Activated T-cell treated with anti-CD3 and anti-CD28 coated beads, Interleukin-2, amount 50 U/mL, for 48 hours (primary cell): ENCODE data around the gene THAP3.
A peak's percentile ranks its signal among the peaks of the same experiment; 100 is the strongest.
"Not testable (repeated sequence)": the region's sequence is repeated elsewhere in the genome, so short reads cannot be mapped to it uniquely, and the experiment has no call there.

Experiments
- DNase-seq, 2 experiments: peaks; one replicate each; pipeline ENCODE4 v3.0.0-alpha.2; 2020

Gene THAP3

DNA sequence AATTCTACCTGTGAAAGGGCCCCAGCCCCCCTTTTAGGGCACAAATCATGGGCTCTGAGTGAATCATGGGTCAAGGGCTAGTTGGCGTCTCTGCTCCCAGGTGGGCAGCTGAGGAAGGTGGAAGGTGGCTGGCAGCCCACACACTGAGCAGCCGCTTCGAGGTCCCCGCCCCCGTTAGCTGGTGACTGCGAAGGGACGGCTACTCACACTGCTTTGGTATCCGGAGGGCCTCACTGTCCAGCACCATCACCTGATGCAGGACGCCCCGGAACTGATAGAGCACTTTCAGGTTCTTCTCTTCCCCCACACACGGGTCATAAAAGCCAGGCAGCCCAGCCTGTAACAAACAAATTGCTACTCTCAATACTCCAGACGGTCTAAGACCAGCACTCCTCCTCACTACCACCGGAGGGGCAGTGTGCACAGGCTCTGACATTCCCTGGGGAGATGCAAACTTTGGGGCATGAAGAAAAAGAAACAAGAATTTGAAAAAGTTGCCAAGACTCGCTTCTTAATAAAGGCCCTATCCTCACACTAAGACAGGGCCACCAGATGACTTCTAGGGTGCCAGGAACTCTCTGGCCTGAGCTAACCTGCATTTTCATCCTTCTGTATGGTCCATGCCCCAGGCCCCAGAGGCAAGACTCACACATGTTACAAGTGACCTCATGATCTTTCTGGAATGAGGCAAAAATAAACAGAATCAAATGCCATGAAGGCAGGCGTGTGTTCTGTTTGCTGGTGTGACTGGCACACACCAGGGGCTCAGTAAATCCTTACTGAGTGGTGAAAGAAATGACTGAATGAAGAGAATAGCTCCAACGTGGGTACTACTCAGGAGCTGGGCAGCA is 11.5 kb downstream of the THAP3 start:
- no peak for DNase-seq

DNA sequence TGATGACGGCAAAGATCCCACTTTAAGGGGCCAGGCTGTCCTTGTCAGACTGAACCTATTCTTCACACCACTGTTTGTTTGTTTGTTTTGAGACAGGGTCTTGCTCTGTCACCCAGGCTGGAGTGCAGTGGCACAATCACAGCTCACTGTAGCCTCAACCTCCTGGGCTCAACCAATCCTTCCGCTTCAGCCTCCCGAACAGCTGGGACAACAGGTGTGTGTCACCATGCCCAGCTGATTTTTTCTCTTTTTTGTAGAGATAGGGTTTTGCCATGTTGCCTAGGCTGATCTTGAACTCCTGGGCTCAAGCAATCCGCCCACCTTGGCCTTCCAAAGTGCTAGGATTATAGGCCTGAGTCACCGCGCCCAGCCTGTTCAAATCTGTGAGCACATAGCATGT is 12.1 kb downstream of the THAP3 start:
- DNase-seq: not testable (repeated sequence)

DNA sequence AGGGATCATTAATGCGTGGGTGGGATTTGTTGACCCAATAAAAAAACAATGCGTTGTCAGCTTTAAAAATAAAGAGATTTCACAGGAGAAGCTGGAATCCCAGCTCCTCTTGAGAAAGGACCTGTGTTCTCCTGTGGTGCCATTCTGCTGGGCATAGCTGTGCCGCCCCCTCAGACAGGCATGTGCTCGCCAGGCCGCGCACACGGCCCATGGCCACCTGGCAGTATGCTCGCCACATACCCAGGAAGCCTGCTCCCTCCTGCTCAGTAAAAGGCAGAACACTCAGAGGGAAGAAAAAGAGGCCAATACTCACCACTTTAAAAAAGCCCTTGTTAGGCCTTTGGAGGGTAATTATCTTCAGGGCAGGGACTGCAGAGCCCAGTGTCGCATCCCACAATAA is 13.1 kb downstream of the THAP3 start:
- DNase-seq: no peak

DNA sequence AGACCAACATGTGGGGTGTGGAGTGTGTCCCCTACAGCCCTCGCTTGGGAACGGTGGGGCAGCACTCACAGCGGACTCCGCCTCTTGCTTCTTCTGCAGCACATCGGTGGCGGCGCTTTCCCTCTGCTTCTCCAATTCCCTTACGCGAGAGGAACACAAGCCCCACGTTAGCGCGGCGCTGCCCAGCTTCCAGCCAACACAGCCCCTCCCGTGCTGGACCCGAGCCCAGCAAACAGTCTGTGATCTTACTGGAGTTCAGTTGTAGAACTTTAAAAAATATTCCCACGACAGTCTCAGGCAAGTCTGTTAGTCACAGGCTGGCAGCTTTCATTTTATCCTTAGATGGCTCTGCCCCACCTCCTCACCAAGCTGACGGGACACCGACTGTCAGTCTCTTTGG is 13.6 kb downstream of the THAP3 start:
- DNase-seq: no peak

DNA sequence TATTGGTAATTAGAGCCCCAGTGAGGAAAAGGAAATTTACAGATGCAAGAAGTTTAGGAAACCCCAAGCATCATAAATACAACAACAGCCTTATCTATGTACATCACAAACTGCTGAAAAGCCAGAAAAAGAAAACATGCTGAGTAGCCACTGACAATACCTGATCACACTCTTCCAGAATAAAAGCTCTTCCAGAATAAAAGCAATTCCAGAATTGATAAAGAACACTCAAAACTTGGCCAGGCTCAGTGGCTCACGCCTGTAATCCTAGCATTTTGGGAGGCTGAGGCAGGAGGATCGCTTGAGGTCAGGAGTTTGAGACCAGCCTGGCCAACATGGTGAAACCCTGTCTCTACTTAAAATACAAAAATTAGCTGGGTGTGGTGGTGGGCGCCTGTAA is 16.2 kb downstream of the THAP3 start:
- DNase-seq: not testable (repeated sequence)

DNA sequence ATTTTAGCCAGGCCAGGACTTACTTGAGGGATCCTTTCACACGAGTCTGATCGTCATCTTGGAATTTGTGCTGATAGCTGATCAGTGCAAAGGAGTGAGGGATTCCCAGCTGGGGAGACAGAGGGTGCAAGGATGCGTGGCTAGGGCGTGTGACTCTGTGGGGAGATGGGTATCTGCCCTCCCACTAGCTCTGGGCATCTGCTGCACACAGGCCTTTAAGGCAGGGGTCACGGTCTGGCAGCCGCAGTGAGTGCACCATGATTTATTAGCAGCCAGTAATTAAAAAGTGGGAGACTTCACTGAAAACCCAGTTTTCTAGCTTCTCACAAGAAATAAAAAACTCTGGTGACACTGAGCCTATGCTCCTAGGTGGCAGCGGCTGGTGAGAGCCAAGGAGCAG is 20.4 kb downstream of the THAP3 start:
- DNase-seq: no peak

DNA sequence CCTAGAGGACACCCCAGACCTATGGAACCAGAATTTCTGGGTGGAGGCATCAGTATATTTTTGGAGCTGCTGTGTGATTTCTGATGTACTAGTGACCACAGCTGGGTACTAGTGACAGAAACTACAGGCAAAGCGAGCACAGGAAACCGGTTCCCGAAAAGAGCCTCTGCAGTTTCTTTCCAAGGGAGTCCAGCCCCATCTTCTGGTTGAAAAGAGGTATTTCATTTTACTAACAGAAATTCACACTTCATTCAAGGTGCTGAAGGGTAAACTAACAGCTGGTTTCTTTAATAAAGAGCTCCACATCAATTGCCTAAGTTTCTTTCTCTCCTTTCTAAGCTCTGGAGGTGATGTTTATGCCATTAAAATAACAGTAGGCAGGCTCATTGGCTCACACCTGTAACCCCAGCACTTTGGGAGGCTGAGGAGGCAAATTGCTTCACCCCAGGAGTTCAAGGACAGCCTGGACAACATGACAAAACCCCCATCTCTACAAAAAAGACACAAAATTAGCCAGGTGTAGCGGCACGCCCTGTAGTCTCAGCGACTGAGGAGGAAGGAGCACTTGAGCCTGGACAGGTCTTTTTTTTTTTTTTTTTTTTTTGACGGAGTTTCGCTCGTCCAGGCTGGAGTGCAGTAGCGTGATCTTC is 22.0 kb downstream of the THAP3 start:
- peak in 1 of 2 experiments; percentile 29 for DNase-seq

DNA sequence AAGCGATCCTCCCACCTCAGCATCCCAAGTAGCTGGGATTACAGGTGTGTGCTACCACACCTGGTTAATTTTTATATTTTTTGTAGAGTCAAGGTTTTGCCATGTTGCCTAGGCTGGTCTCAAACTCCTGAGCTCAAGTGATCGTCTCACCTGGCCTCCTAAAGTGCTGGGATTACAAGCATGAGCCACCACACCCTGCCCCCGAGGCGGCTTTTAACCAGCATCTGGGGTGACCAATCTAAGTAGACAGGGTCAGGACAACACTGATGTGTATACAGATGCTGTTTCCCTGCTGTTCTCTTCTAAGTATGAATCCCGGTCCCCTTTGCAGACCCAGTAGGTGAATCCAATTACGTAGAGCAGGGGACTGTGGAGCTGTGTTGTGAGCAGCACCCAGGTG is 23.9 kb downstream of the THAP3 start:
- DNase-seq: no peak

DNA sequence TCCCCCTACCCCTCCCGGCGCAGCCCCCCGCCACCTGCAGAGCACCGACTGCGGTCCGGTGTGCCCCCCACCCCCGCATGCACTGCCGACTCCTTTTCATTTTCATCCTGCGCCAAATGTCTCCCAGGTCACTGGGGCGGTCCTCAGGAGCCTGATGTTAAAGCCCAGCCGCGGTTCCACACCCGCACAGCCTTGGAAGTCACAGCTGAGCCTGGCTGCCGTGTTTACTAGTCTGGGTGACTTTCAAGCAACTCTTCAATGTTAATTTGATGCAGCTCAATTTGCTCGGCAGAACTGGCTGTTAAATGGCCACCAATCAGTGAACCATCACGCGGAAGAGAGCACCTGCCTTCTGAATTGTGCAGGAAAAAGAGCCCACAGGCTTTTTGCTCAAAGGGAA is 27.2 kb downstream of the THAP3 start:
- DNase-seq: no peak

DNA sequence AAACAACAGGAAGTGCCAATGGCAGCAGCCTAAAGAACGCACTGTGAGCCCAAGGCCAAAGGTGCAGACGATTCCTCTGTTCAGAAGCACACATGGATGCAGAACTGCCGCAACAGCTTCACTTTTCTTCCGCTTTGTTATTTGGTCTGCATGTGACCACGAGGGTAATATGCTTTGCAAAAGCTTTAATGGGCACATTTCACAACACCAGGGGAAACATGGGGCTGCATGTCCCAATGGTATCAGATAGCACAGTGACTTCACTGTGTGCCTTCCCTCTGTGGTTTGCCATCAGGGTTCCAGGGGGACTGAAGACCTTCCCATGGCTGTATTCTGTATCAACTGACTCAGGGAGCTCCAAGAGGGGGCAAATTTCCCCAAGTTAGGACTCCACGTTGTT is 28.3 kb downstream of the THAP3 start:
- no peak for DNase-seq

DNA sequence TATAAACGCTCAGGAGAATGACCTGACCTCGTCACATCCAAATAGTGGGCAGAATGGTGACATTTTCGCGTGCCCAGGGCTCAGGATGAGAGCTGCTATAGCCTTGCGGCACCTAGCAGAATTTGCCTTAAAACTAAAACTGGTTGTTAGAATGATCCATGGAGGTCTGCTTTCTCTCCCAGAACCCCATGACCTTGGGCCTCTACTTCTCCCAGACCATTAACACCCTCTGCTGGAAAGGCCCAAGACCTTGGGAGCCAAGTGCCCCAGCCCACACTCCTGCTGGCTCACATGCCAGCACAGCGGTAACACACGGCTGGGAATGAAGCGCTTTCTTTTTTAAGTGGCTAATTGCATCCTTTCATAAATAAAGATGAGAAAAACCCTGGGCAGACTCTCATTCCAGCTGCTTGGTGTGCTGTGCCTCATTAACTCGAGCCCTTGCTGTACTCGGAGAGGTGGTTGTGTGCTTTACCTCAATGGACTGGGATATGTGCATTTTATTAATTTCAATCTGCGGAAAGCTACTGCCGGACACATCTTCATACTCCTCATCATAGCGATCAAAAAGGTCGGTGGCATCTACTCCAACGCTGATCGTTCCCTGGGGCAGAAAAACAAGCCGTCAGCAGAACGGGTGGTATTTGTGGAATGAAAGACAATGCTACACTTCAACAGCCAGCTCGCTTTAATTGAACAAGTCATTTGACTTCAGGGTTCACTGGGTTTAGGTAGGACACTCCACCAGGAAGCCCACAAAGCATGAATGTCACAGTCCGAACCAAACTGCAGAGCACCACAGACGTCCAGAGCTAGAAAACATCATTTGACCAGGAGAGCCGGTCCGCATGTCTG is 29.0 kb downstream of the THAP3 start:
- DNase-seq: no peak

DNA sequence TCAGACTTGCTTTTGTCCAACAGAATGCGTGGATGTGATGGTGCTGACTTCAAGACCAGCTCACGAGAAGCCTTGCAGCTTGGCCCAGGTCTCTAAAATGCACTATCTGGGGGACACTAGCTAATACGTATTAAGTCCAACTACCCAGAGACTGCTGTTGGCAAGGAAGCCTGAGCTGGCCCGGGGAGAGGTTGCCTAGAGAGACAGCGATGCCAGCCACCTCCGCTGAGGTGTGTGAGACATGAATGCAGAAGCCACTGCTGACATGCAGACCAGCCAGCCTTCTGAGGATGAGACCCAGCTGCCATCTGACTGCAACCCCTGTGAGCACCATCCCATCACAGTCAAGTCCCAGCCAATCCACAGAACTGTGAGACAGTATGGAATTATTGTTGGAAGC is 32.5 kb downstream of the THAP3 start:
- DNase-seq: no peak

DNA sequence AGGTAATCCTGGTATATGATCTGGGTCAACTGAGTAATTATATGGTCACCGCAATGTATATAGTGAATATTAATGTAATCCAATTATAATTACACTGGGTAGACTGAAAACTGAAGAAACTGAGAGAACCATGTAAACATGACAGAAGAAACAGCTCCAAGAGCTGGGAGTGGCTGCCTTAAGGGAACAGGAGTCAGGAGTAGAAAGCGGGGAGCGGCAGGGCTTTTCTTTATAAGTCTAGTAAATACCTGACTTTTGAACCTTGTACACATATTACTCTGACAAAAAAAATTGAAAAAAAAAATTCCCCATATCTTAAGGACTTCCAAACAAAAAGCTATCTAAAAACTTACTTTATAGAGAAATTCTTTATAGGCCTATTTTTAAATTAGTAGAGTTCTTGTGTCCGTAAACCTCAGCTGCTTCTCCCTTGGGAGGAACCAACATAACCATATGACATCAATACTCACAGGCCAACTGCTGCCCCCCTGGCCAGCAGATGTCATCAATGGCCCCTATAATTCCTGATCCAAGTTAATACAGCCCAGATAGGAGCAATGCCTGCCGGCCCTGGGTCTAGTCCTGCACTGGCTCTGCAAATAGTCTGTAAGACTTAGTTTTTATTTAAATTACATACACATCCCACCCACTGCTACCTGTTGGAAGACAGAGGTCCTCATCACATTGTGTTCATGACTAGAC is 33.8 kb downstream of the THAP3 start:
- no peak for DNase-seq

DNA sequence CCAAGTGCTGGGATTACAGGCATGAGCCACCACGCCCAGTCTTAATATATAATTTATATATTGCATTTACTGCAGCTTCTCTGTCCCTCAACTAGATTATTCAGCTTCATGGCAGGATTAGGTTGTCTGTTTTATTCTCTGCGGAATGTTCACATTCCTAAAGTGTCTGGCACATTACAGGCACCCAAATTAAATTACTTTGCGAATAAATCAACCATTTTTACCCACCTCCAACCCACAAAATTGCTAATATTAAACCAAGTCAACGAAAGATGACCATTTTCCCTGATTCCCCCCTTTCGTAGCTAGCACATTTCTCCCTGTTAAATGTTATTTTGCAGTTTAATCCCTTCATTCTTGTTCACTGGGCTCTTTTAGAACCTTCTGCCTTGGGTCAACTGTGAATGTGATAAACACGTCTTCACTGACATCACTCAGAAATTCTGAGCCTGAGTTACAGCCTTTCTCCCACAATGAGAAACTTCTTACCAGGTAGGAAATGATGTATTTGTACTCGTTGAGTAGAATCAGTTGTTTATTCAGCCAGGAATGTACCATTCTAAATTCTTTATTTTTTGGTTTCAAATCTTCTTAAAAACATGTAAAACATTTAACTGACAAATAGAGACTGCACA is 35.9 kb downstream of the THAP3 start:
- DNase-seq: no peak

DNA sequence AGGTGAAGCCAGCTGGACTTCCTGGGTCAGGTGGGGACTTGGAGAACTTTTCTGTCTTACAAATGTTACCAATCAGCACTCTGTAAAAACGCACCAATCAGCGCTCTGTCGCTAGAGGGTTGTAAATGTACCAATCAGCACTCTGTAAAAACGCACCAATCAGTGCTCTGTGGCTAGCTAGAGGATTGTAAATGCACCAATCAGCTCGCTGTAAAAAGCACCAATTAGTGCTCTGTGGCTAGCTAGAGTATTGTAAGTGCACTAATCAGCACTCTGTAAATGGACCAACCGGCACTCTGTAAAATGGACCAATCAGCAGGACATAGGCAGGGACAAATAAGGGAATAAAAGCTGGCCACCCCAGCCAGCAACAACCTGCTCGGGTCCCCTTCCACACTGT is 37.8 kb downstream of the THAP3 start:
- DNase-seq: not testable (repeated sequence)

DNA sequence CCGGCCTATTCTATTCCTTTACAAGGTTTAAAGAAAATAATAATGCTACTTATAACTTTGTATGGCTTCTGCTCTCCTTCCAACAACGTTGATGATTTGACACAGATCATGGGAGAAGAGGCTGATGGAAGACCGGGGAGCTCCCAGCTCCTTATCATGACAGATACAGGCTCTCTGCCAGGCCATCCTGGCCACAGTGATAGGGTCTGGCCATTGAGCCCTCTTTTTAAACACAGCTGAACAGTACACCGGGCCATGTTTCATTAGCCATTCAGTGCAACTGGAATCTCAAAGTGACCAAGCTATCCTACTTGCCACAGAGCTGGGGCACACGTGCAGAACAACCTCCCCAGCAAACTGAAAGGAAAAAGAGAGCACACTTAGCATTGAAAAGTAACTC is 42.0 kb downstream of the THAP3 start:
- DNase-seq: no peak

DNA sequence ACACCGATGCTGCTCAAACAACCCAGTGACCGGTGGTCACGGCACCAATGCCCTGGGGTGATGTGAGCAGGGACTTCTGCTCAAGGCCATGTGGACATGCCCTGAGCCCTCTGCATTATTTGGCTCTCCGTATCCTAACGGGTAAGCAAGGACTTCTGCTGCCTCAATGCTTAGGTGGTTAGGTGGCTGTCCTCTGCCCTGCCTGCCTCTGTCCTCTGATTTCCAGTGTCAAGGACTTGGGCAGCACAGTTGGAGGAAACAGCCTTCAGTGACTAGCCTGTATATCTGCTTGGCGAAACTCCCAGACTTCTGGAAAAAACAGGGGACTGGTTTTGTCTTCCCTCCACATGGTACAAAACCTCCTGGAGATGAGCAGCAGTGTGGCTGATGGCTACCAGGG is 42.5 kb downstream of the THAP3 start:
- no peak for DNase-seq

DNA sequence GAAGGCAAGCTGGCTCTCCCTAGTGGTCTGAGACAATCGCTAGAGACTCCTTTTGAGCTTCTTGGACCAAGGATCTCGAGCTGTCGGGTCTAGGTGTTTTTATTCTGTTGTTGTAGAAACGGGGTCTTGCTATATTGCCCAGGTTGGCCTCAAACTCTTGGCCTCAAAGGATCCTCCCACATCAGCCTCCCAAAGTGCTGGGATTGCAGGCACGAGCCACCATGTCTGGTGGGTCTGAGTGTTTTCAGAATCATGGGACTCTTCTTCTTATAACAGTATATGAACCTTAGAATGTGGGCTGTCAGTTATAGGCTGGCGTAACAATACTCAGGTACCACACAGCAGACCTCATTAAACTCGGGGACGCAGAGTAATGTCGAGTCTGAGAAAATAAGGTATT is 43.8 kb downstream of the THAP3 start:
- DNase-seq: no peak

DNA sequence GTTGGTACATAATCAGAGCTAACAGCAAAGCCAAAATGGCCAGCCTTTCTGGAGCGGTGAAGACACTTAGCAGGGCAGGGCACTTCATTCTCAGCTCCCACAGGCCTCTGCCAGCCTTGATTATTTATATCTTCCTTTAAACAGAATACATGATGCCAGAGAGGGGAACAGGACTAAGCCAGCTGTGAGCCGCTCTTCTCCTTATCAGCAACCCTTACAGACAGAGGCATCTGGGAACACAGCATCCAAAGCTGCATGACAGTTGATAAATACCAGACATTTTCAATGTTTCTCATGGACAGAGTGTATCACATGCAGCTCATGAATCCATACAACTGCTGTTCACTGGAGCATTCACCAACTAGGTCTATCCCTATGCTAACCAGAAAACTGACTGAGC is 47.9 kb downstream of the THAP3 start:
- no peak for DNase-seq

DNA sequence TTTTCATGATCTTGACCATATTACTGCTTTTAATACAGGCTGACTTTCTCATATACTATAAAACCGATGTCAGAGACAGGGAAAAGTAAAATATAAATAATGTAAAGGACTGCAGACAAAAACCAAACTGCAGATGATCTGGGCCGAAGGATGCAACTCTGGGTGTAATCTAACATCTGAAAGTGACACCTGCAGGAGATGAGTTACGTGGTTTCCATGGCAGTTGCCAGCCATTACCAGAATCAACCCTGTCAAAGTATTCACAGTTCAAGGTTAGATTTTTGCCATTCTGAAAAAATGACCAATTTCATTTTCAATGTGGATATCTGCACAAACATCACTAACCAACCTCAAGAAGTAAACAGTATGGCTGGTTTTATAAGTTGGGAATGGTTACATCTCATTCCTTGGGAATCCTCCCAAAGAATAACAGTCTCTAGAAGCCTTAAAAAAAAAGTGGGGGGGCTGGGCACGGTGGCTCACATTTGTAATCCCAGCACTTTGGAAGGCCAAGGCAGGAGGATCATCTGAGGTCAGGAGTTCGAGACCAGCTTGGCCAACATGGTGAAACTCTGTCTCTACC is 49.2 kb downstream of the THAP3 start:
- DNase-seq: no peak

DNA sequence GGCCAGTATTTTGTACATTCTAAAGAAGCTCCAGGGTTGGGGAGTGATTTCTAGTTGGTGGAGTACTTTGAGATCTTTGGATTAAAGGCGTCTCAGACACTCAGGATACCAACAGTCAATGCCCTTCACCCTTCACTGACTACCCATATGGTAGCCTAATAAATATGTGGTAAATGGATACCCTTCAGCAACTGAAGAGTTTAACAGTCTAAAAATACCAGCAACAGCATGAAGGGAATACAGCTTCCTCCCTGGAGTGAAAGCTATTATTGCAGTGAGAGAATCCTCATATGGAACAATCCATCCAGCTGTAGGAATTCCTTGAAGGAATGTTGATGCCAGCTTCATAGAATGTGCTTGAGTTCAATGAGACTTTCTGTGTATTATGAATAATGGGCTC is 50.1 kb downstream of the THAP3 start:
- DNase-seq: no peak

DNA sequence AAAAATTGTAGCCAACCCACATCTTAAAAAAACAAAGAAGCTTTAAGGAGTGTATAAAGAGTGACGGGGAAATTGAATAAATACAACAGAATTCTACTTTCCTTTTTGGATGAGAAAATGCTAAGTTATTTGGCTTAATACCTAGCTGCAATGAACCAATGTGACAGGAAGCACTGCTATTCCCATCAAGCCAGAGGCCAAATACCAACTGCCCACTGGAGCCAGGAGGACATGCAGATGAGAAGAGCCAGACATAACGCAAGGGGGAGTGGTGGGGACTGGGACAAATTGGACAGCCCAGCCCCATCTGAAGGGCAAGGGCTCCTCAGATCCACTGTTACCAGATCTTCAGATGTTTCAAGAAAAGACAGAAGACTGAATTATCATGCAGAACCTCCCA is 51.3 kb downstream of the THAP3 start:
- DNase-seq: no peak
